Cardiac fibroblast (primary cell): ENCODE results near the gene CORO6.

Experiments
- DNase-seq, 2 donors: peaks; one replicate each; pipeline versions ENCODE4 v3.0.0 to v3.0.0-alpha.2; 2010; ENCODE audit warnings: low read depth in 2 of 2
- H3K4me3 ChIP-seq, 2 donors: replicated peaks in 1 of 2; 1 replicate in 1 of 2; 2 replicates in 1 of 2; pipeline ENCODE4 v1.5.1; 2011; ENCODE audit warnings: low read depth in 2 of 2, low read length in 2 of 2, mild to moderate bottlenecking in 2 of 2, moderate library complexity in 1 of 2
- CTCF ChIP-seq: IDR thresholded peaks from one replicate; pipeline ENCODE4 v1.5.1; 2011; ENCODE audit warnings: low read depth, mild to moderate bottlenecking, low read length, inconsistent platforms

The CORO6 gene

GRCh38 chr17:29578626-29579485, 43.9 kb downstream of the CORO6 start:
- no peak overlapping the region for H3K4me3 ChIP-seq
- no peak for TF ChIP-seq CTCF
- DNase-seq, result no peak

DNA sequence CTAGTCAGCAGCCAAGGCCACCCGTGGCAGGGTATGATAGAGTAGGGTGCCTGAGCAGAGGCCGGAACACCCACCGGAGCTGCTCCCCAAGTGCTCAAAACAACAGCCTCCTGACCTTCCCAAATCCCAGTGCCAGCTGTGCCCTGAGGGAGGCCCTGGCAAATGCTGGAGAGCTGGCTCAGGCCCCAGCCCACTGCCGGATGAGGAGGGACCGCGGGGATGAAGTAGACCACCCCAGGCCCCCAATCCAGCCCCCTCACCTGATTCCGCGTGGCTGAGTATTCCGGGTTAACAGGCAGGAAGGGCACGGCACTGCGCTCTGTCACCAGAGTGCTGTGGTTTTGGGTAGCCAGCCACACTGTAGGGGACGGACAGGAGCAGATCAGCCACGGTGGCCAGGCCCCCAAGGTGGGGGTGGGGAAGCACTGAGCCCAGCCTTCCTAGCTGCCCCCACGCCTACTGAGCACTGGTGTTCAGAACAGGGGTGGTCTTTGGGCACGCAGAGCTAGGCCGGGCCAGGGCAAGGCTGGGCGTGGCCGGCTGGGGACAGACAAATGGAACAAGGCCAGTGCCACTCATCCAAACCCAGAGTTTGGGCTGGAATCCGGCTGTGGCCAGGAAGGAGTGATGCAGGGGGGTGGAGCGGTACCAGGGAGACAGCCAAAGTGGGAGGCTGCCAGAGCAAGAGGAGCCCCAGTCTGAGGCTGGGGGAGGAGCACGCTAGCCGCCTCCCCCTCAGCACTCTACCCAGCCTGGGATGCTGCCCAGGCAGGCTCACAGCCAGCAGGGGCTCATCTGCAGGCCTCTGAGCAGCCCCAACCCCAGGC, 45.1 kb downstream of the CORO6 start:
- no peak overlapping the region for H3K4me3 ChIP-seq
- no peak for TF ChIP-seq CTCF
- peak in 1 of 2 donors; percentile 75 for DNase-seq

DNA sequence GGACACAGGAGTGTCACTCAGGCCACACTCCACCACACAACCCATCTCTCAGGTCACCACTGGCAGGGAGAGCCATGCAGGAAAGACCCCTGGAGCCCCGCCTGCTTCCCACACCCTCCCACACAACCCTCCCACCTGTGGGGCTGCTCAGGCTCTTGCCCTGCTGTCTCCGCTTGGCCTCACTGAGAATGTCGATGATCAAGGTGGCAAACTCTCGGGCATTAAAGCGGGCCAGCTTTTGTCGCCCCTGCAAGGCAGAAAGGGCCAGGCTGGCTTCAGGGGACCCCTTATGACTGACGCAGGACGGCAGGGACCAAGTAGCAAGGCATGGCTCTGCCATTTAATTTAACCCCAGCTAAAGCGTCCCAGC, 45.7 kb downstream of the CORO6 start:
- TF ChIP-seq CTCF, result no peak
- no peak overlapping the region for H3K4me3 ChIP-seq
- DNase-seq, result no peak

- DNase-seq, result no peak
- TF ChIP-seq CTCF, result no peak
- H3K4me3 ChIP-seq, result no peak overlapping the region
Measured at GRCh38 chr17:29576214-29577000, 46.3 kb downstream of the CORO6 start.

DNA sequence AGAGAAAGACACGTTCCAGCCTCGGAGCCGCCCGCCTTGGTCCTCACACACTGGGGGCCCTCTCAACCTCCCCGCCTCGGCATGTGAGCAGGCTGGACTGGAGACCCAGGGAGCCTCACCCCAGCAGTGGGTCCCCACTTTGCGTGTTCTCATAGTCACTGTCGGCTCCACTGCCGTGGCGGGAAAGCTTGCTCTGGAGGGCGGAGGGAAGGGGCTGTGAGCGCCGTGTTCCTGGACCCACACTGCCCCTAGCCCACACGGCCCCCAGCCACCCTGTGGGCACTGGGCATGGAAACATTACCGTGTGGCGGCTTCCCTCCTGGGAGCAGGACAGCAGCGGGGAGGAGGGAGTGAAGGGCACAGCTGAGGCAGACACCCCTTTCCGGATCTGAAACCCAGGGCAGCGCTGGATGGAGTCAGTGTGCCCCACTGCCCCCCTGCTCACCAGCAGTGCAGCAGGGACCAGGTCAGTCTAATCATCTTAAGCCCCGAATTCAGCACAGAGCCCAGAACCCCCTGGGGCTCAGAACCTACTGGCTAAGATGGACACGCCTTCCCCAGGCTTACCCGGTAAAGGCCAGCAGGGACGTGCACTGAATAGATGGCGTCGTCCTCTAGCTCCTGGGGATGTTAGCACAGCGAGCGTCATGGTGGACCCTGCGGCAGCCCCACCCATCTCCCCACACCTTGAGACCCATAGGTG, 47.0 kb downstream of the CORO6 start:
- no peak for DNase-seq
- H3K4me3 ChIP-seq, result no peak overlapping the region
- no peak for TF ChIP-seq CTCF
